Motor neuron (in vitro differentiated cells): ENCODE measurements around the gene CLIC6. TPM values are rescaled to one million over a fixed set of nuclear protein-coding genes. Genes with fewer than 3 reads are reported as not detected.

Experiments used
- ATAC-seq, 8 experiments: fragments of 200-7000 bp; cut with Tn5 transposase; replicated peaks in 6 of 8; 2 replicates each; pipeline ENCODE4 v1.8.0; 2021; ENCODE audit warnings: mild to moderate bottlenecking in 8 of 8, moderate library complexity in 8 of 8
- H3K27ac ChIP-seq, 2 donors: fragments of 250-450 bp; sonication (Bioruptor Pico); 2 replicates each; pipeline ENCODE4 v1.9.0; 2021; ENCODE audit warnings: antibody characterized with exemption in 2 of 2, mild to moderate bottlenecking in 2 of 2, moderate library complexity in 1 of 2
- H3K4me1 ChIP-seq, 2 donors: fragments of 250-450 bp; sonication (Bioruptor Pico); replicated peaks in 1 of 2; 2 replicates each; pipeline ENCODE4 v1.6.1; 2021; ENCODE audit warnings: antibody characterized with exemption in 2 of 2, mild to moderate bottlenecking in 2 of 2, moderate library complexity in 1 of 2
- H3K4me3 ChIP-seq, 5 donors: fragments of 250-450 bp; sonication (Bioruptor Pico); 2 replicates each; pipeline ENCODE4 v1.9.0; 2021; ENCODE audit warnings: antibody characterized with exemption in 5 of 5, mild to moderate bottlenecking in 5 of 5, moderate library complexity in 4 of 5
- WGBS, 10 experiments: fragments of 450-650 bp; shearing (Covaris generic); methylation state at CpG; one replicate each; pipeline ENCODE4 v1.0.0; 2022; 5-methylcytosine and 5-hydroxymethylcytosine counted together
- in situ Hi-C, 9 experiments: fragments of 400-800 bp; cut with MboI; loops; one replicate each; pipeline ENCODE4 v1.15.0; 2021; ENCODE audit warnings: low sequenced_read_pairs in 9 of 9, low pct_unique_long_range_greater_than_20kb in 2 of 9; ENCODE audit not compliant: unreplicated experiment in 9 of 9
- total RNA-seq, 8 experiments: library from RNA; unstranded; fragments of 300-600 nt; gene quantifications; 2 replicates each; pipeline versions ENCODE4 v1.2.3 to v1.2.4, GENCODE V29; 2022

Gene CLIC6
- total RNA-seq: 1 to 10 TPM in 1 of 8 experiments, under 1 TPM in 7; 0.05 to 3.0 (median 0.13) TPM

DNA sequence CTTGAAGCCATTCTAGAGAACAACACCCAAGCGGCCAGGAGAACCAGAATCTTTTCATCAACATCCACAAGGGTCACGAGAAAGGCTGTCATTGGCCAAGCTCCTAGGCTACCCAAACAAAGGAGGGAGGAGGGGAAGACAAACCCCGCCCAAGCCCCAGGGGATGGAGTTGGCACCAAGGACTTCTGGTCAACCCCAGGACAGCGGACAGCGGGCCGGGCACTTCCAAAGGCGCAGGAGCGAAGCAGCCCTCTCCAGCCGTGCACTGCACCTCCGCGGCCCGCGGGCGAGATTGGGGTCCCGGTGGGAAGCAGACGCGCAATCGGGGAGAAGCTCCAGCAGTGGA, at the start of gene CLIC6:
CLIC6 (plus strand) TSS at position 192 of the 346 bp plus-strand sequence. CDS start 395 bp downstream, outside the sequence.
- peaks cover 0 to 4% of the 10 kb centered on the region in 2 donors for H3K4me1 ChIP-seq
- H3K4me3 ChIP-seq: peak within 1 kb of the TSS in 3 of 5 donors; percentile 8 to 21 (median 17)
- peak in 2 of 8 experiments; percentile 7 to 8 for ATAC-seq
- no peak within 1 kb of the TSS for H3K27ac ChIP-seq
- in situ Hi-C loops: no loop called here
- 3 to 60% (median 11%) methylated on average over 1 to 8 of the region's 18 CpGs; no CpG with 5 or more reads in 4 of the 10 experiments for whole genome bisulfite sequencing, 10 experiments

DNA sequence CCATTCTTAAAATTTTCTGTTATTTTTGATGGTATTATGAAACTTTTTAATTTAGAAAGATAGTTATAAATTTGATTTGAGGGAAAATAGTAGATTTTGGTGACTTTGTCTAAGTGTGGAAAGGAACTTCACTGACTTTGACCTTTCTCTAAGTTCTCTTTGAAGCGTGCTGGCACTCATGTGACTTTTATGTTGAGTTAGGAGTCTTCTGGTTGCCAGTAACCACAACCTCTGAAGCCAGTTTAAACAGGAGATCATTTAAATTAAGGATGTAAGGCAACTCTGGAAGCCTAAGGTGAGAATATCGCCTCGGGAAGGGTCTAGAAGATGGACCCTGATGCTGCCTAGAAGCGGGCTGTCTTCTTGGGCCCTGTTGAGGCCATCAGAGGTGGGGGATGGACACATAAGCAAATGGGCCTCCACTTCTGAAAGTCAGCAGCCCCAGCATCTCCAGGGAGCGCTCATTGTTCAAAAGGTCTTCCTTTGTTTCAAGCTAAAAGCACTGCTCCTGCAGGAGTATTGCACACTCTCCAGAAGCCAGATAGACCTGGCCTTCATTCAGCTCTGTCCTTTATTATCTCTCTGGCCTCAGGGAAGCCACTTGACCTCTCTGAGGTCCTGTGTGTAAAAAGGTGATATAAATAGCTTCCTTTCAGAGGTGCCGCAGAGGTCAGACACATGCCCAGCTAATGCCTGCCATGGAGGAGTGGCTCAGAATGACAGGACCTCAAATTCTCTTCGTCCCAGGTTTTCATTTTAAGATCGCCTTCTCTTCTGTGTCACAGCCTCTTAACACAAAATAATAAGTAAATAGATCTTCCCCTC, 48.7 kb upstream of the CLIC6 start:
- in situ Hi-C loops: loop anchor here in 2 of 9 experiments (10.0 to 25.0 kb wide), 2 partner anchors 695 to 708 kb away; partner anchors contain the start of gene ATP5PO (in 1 of the 2)
- H3K4me3 ChIP-seq: no peak overlapping the region
- no peak overlapping the region for H3K27ac ChIP-seq
- H3K4me1 ChIP-seq: peaks cover 0 to 3% of the 10 kb centered on the region in 2 donors
- ATAC-seq: no peak
- 50 to 89% (median 73%) methylated on average over 1 to 7 of the region's 8 CpGs; no CpG with 5 or more reads in 2 of the 10 experiments for WGBS, 10 experiments

DNA sequence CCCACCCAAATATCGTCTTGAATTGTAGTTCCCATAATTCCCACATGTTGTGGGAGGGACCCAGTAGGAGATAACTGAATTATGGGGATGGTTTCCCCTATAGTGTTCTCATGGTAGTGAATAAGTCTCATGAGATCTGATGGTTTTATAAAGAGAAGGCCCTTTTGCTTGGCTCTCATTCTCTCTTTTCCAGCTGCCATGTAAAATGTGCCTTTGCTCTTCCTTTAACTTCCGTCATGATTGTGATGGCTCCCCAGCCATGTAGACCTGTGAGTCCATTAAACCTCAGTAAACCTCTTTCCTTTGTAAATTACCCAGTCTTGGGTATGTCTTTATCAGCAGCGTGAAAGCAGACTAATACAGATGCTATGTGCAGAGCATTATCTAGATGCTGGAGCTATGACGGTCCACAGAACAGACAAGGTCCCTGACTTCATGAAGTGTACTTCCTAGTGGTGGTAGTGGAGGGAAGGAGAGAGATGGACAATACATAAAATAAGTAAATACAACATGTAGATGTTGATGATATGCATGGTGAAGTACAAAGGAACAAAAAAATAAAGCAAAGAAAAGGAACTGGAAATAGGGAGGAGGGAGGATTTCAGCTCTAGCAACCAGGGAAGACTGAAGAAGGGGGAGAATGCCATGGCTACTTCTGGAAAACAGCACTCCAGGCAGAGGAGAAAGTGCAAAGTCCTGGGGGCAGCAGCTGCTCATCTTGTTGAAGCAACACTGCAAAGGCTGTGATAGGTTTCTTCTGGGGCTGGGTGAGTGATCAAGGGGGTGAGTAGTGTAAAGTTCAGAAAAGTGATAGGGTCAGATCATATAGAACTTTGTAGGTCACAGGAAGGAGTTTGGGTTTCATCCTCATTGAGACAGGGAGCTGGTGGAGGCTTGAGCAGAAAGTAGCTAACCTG, 47.1 kb upstream of the CLIC6 start:
- no peak for ATAC-seq
- Histone ChIP-seq H3K27ac (no peak overlapping the region), H3K4me3 (no peak overlapping the region), H3K4me1 (peaks cover 0 to 3% of the 10 kb centered on the region in 2 donors)
- in situ Hi-C loops: loop anchor here in 2 of 9 experiments (10.0 to 25.0 kb wide), 2 partner anchors 697 to 709 kb away; partner anchors contain the start of gene ATP5PO (in 1 of the 2)
- 27 to 100% (median 82%) methylated on average over 1 to 4 of the region's 4 CpGs for WGBS, 10 experiments

DNA sequence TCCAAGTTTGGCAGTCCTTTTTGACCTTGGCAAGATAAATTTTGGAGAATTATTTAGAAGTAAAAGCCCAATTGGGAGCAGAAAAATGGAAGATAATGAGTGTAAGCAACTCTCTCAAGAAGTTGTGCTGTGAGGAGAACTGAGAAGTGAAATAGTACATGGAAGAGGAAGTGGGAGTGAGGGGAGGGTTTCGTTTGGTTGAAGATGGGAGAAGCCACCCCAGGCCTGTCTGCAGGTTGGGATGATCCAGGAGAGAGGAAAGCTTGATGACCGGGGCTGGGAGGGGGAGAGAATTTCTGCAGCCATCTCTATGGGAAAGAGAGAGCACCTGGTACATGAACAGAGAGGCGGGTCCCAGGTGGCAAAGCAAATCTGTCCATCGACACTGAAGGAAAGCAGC, 45.3 kb upstream of the CLIC6 start:
- Histone ChIP-seq H3K4me1 (peaks cover 0 to 3% of the 10 kb centered on the region in 2 donors), H3K27ac (no peak overlapping the region), H3K4me3 (no peak overlapping the region)
- 8 to 77% (median 71%) methylated on average over 2 to 4 of the region's 4 CpGs; no CpG with 5 or more reads in 4 of the 10 experiments for WGBS, 10 experiments
- in situ Hi-C loops: loop anchor here in 2 of 9 experiments (10.0 to 25.0 kb wide), 2 partner anchors 699 to 711 kb away; partner anchors contain the start of gene ATP5PO (in 1 of the 2)
- ATAC-seq: no peak

DNA sequence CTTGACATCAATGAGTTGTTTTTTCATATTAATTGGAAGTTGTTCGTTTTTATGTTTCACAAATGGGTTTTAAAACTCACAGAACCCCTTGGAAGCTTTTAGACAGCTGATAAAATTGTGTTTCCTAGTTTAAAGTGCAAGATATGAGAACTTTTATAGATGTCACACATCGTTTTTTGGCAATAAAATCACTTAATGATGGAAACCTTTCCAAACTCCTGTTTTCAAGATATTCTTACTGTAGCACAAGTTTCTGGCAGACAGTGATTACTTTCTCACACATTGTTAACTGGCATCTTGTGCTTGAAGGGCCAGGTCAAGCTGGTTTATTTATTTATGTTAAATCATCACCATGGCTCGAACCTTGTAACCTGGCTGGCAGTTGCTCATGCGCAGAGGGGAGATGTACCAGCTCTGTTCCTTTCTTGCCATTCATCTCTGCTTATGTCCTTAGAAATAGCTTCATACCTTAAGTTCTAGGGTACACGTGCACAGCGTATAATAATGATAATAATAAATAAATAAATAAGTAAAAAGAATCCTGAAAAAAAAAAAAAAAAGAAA, 43.7 kb upstream of the CLIC6 start:
- 0 to 89% (median 51%) methylated on average over 2 to 6 of the region's 6 CpGs for WGBS, 10 experiments
- Histone ChIP-seq H3K27ac (no peak overlapping the region), H3K4me1 (peaks cover 0 to 3% of the 10 kb centered on the region in 2 donors), H3K4me3 (no peak overlapping the region)
- in situ Hi-C loops: loop anchor here in 1 of 9 experiments (10.0 kb wide), 1 partner anchor 700 kb away; no protein-coding TSS in a partner anchor
- peak in 1 of 8 experiments; percentile 34 for ATAC-seq

DNA sequence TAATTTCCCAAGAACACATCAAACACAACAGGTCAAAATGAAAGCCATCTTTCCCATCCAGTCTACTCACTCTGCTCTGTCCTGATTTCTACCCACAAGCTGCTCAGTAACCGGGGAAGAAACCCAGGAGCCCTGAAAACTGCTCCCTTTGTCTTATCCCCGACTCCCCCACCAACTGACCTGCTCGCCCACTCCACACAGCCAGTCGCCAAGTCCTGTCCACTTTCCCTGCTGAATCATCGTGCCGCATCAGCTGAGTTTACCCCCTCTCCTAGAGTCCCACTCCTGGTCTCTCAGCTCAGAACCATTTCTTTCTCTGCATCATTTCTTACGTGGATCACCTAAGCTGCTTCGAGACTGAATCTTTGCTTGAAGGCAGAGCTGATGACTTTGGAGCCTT, 42.7 kb upstream of the CLIC6 start:
- 60 to 88% (median 76%) methylated on average over 1 to 7 of the region's 8 CpGs; no CpG with 5 or more reads in 3 of the 10 experiments for WGBS, 10 experiments
- ATAC-seq: no peak
- Histone ChIP-seq H3K27ac (no peak overlapping the region), H3K4me1 (no peaks in the 10 kb centered on the region), H3K4me3 (no peak overlapping the region)
- in situ Hi-C loops: loop anchor here in 1 of 9 experiments (10.0 kb wide), 1 partner anchor 701 kb away; no protein-coding TSS in a partner anchor

DNA sequence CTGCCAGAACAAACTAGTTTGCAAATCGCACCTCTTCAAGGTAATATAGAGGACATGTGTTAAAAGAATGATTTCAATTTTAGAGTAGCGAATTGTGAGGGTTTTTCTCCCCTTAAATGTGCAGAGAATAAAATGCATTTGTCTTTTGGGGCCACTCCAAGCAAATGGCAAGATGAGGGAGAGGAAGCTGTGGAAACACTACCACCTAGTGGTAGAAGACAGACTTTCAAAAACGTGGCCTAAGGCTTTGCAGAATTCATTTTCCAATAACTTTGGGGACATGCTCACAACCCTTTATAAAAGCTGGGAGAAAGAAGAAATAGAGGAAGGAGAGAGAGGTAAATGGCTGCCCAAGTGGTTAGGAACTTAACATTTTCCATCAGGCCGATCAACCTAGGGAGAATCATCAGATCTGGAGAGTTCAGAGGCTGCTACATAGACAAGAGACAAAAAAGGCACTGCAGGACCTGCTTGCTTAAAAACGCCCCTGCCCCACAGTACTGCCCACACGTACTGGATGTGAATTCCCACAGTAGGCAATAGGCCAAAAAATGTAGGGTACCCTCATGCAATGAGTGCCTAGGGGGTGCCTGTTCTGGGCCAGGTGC, 38.2 kb upstream of the CLIC6 start:
- in situ Hi-C loops: no loop called here
- peak; percentile 45 to 76 (median 58) for ATAC-seq
- no peak overlapping the region for H3K4me3 ChIP-seq
- H3K27ac ChIP-seq: no peak overlapping the region
- WGBS, 10 experiments: 0 to 10% (median 0%) methylated on average over 1 to 6 of the region's 6 CpGs; no CpG with 5 or more reads in 1 of the 10 experiments
- no peaks in the 10 kb centered on the region for H3K4me1 ChIP-seq

DNA sequence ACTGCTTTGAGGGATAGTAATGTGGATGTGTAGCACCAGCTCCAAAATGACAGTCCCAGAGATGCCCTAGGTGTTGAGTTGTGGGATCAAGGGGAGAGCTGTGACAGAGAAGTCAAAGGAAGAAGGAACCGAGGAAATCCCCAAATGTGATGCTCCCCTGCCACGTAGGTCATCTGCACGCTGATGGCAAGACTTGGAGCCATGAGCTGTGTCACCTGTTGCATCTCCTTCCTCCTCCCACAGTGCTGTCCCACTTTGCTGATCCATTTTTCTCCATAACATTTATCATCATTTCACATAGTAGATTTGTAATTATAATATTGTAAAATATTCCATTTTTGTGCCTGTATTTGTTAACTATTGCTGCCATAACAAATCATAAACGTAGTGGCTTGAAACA, 36.3 kb upstream of the CLIC6 start:
- Histone ChIP-seq H3K4me1 (no peaks in the 10 kb centered on the region), H3K27ac (no peak overlapping the region), H3K4me3 (no peak overlapping the region)
- in situ Hi-C loops: no loop called here
- 0 to 100% (median 78%) methylated on average over 1 to 4 of the region's 4 CpGs; no CpG with 5 or more reads in 1 of the 10 experiments for WGBS, 10 experiments
- no peak for ATAC-seq

DNA sequence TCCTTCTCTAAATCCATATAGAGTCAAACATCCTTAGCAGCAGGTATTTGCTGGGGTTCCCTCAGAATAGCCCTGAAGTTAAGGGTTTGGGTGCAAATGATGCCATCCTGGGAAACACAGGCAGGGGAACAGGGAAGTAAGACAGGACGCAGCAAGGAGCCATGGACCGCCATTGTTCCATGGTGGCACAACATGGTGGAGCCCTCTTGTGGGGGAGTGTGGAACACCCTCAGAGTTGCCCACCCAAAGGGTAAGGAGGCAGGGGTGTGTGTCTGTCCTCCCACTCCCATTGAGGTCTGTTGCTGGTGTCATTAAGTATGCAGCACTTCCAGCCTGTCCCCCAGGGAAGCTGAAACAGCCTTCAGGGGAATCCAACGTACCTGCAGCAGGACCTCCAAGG, 33.5 kb upstream of the CLIC6 start:
- no peaks in the 10 kb centered on the region for H3K4me1 ChIP-seq
- in situ Hi-C loops: no loop called here
- no peak overlapping the region for H3K27ac ChIP-seq
- ATAC-seq: no peak
- WGBS, 10 experiments: 34 to 100% (median 83%) methylated on average over 1 to 3 of the region's 3 CpGs; no CpG with 5 or more reads in 2 of the 10 experiments
- no peak overlapping the region for H3K4me3 ChIP-seq

DNA sequence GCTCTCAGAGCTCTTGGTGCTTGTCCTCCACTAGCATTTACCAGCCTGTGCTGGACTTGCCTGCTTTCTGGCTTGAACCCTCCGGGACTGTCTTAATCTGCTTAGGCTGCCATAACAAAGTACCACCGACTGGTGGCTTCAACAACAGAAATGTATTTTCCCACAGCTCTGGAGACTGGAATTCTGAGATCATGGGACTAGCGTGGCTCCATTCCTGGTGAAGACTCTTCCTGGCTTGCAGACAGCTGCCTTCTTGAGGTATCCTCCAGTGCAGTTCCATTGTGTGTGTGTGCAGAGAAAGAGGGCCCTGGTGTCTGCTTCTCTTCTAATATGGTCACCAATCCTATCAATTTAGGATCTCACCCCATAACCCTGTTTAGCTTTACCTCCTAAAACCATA, 31.8 kb upstream of the CLIC6 start:
- Histone ChIP-seq H3K27ac (no peak overlapping the region), H3K4me1 (no peaks in the 10 kb centered on the region), H3K4me3 (no peak overlapping the region)
- WGBS, 10 experiments: 18 to 100% (median 70%) methylated on average over 2 of the region's 3 CpGs; no CpG with 5 or more reads in 5 of the 10 experiments
- in situ Hi-C loops: no loop called here
- ATAC-seq: no peak

DNA sequence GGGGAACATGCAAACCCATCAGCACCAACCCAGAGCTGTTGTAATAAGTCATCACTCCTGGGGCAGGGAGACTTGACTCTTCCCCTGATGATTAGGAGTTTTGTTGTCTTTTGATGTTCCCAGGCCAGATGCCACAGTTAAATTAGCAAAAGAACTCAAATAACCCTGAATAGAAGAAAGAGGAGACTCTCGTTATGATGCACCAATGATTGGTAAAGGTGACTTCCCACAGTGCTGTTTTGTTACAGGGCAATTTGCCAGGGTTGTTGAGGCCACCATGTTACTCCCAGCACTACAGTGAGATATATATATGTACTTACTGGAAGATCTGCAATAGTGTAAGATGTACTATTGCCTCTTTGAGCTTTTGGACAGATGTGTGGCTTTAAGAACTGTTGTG, 29.5 kb upstream of the CLIC6 start:
- in situ Hi-C loops: no loop called here
- Histone ChIP-seq H3K4me1 (no peaks in the 10 kb centered on the region), H3K4me3 (no peak overlapping the region), H3K27ac (no peak overlapping the region)
- 50 to 100% (median 50%) methylated on average over 1 of the region's 1 CpG; no CpG with 5 or more reads in 7 of the 10 experiments for WGBS, 10 experiments
- no peak for ATAC-seq
